HG03457 (cell line): Measurements from ENCODE around the gene TCAF1.
"Not testable (repeated sequence)": the region's sequence is repeated elsewhere in the genome, so short reads cannot be mapped to it uniquely, and the experiment has no call there.

Experiments used
- ATAC-seq: cut with Tn5 transposase; IDR thresholded peaks from one replicate; pipeline ENCODE4 v1.9.1; 2021; ENCODE audit warnings: moderate number of reproducible peaks; ENCODE audit not compliant: unreplicated experiment

TCAF1 gene

DNA sequence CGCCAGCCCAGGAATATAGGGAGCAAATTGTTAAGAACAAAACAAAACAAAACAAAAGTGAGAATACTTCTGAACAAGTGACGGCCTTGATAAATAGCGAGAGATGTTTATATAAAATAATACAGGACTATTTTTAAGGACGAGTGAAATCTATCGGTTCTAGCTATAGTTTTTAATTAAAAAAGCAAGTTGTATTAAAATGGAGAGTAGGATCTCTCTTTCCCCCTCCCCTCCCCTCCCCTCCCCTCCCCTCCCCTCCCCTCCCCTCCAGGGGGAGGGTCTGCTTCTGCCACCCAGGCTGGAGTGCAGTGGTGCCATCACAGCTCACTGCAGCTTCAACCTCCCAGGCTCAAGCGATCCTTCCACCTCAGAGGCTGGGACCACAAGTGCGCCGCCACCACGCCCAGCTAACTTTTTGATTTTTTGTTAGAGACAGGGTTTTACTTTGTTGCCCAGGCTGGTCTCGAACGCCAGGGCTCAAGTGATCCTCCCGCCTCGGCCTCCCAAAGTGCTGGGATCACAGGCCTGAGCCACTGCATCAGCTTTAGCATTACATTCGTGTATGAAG is 440 bp upstream of the TCAF1 start:
- no peak for ATAC-seq

DNA sequence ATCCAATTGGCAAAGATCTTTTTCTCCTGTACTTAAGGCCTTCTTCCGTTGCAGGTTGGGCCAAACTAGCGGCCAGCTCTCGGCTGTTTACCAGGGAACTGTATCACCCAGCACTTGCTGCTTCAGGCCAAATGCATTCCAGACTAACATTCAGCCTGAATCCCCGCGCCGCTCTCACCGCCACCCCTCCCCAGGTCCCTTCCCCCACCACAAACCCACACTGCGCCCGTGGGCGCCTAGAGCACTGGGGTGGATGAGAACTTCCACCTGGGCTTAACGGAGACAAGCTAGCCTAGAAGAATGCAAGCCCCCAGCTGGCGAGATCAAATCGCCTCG is 676 bp downstream of the TCAF1 start:
- ATAC-seq, result peak; percentile 13

DNA sequence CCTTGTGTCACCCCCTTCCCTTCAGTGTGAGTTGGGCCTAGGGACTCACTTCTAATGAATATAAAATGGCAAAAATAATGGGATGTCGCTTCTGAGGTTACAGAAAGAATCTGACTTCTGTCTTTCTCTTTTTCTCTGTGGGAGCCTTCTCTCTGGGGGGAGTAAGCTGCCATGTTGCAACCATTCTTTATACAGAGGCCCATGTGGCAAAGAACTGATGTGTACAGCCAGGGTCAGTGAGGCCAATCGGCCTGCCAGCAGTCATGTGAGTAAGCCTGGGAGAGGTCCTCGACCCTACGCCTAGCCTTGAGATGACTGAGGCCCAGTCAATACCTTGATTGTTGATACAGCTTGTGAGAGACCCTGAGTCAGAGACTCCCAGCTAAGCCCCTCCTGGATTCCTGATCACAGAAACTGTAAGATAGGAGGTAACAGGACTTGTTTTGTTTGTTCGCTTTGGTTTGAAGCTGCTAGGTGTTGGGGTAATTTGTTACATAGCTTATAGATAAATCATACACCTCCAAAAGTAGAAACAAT is 1.7 kb downstream of the TCAF1 start:
- ATAC-seq, result no peak

DNA sequence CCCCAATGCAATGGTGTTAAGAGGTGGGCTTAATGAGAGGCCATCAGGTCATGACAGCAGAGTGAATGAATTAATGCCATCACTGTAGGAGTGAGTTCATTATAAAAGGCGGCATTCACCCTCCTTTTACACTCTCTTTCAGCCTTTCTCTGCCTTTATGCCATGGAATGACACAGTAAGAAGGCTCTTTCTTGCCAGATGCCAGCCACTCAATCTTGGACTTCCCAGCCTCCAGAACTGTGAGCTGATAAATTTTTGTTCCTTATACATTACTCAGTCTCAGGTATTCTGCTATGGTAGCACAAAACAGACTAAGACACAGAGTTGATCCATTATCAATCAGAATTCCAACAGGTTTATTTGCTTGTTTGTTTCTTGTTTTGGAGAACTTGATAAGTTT is 3.2 kb downstream of the TCAF1 start:
- ATAC-seq, result no peak

DNA sequence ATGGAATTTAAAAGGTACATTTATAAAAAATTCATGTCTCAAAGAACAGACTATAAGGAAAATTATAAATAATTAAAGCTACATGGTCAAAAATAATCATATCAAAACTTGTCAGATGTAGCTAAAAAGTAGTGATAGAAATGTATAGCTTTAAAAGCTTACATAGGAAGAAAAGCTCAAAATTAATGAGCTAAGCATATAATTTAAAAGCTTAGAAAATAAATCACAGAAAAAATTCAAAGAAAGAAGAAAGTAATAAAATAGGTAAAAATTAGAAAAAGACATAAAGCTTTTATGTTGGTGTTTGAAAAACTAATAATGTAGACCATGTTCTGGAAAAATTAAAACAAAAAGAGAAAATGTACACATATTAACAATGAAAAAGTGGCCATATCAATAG is 5.3 kb downstream of the TCAF1 start:
- ATAC-seq, result no peak

DNA sequence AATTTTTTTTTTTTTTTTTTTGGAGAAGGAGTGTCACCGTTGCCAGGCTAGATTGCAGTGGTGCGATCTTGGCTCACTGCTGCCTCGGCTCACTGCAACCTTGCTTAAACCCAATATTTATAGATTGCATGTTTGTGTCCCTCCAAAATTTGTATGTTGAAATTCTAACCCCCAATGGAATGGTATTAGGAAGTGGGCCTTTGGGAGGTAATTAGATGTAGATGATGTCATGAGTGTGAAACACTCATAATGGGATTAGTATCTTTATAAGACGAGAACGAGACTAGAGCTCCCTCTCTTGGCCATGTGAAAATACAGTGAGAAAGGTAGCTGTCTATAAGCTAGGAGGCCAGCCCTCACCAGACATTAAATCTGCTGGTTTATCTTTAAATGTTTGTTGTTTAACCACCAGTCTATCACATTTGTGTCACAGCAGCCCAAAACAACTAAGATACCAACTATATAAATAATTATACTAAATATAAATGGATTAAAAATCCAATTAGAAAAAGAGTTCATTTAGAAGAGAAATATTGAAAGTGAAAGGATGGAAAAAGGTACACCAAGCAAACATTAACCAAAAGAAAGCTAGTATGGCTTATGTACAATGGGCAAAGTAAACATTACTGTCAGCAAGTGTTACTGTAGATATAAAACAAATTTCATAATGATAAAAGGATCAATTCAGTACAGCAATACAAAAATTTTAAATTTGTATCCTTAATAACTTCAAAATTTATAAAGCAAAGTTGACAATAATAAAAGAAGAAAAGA is 9.3 kb downstream of the TCAF1 start:
- peak; percentile 98 for ATAC-seq

DNA sequence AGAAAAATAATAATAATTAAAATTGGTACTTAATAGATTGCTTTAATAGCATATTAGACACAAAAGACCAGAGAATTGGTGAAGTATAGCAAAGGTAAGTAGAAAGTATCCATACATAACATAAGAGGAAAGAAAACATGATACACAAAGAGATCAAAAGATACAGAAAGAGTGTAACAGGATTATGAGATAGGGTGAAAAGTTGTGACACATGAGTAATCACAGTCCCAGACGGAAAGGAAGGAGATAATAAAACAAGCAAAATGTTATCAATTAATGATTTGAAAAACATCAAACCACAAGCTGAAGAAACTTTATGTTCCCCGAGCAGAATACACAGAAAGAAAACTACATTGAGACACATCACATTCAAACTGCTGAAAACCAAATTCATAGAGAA is 10.5 kb downstream of the TCAF1 start:
- no peak for ATAC-seq

DNA sequence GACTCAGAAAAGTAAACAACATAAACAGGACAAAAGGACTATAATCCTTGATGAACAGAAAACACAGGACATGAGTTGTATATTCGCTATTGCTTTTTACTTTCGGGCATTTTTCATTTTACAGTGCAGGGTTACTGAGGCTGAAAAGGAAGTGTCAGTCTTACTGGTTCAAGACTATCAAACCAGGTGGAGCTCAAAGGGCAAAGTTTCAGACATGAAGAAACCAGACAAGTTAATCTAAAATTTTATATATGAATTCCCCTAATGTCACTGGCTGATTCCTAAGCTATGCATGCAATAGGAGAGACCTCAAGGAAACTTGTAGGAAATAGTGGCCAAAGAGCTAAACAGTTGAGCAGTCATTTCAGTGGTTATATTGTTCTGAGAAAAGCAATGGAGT is 11.4 kb downstream of the TCAF1 start:
- ATAC-seq, result no peak

DNA sequence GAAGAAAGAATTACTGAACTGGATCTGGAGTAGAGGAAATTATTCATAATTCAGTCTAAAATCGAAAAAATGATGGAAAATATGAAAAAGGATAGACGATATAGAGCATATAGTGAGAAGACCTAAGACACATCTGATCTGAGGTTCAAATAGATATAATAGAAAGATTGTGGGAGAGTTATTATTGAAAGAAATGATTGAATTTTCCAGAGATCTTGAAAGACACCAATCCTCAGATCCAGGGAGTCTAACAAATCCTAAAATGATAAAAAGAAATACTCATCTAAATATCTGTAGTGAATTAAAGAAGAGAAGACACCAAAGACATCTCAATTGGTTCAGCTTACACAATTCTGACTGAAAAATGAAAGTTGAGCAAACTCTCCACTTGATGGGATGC is 12.9 kb downstream of the TCAF1 start:
- ATAC-seq, result no peak

DNA sequence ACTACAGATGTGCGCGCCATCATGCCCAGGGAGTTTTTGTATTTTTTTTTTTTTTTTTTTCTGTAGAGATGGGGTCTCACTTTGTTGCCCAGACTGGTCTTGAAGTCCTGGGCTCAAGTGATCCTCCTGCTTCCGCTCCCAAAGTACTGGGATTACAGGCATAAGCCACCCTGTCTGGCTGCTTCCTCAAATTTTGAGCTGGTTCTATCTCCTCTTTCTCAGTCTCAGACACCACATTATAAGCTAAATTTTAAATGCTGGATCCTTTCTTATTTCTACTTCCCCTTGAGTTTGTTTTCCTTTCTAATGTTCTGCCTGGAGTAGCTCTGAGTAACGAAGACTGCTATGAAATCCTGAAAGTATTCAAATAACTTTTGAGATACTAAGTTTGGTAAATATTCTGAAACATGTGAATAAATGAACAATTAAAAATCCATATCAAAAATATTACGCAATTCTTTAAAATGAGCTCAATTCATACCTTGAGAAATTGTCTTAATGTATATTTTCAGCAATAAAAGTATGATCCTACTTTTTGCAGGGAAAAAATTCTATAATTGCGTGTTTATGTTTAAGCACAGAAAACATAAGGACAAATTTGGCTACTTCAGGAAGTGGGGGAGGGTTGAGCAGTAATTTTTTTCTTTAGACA is 15.0 kb downstream of the TCAF1 start:
- no peak for ATAC-seq

DNA sequence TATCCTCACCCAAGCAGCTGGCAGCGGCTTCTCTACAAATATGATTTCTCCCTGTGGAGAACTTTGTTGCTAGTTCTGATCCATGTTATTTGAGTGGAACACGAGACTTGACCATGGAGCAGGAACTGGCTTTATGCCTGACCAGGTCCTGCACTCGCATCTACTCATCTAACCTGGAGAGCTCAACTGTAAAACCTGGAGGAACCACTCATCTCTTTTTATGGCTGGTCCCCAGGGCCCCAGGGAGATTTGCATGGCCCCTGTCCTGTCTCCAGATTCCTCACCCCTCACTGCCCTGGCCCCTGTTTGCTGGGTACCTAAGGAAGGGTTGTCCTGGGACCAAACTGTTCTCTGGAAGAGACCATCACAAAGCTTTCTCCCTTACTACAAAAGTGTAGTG is 16.0 kb downstream of the TCAF1 start:
- ATAC-seq, result no peak

DNA sequence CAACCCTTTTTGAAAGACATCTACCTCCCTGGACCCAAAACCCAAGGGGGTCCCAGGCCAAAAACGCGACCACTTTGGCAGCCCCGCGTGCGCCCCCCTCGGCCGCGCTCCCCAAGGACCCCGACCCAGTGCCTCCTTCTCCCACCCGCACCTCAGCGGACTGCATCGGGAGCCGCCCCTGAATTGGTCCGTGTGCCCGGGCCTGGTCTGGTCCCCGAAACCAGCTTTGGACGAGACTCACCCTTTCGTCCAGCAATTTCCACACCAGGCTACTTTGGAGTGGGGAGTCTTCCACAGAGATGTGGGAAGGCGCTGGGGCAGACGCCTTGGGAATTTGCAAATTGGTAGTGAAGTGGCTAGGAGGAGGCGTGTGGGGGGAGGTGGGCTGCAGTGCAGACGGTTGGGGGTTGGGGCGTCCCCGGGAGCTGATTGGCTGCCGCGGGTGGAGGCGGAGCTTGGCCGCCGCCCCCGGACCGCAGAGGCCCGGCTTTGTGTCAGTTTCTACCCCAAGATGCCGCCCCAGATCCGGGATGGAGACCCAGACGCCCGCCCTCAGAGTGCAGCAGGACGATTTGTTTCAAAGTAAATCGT is 16.9 kb downstream of the TCAF1 start:
- peak; percentile 85 for ATAC-seq

DNA sequence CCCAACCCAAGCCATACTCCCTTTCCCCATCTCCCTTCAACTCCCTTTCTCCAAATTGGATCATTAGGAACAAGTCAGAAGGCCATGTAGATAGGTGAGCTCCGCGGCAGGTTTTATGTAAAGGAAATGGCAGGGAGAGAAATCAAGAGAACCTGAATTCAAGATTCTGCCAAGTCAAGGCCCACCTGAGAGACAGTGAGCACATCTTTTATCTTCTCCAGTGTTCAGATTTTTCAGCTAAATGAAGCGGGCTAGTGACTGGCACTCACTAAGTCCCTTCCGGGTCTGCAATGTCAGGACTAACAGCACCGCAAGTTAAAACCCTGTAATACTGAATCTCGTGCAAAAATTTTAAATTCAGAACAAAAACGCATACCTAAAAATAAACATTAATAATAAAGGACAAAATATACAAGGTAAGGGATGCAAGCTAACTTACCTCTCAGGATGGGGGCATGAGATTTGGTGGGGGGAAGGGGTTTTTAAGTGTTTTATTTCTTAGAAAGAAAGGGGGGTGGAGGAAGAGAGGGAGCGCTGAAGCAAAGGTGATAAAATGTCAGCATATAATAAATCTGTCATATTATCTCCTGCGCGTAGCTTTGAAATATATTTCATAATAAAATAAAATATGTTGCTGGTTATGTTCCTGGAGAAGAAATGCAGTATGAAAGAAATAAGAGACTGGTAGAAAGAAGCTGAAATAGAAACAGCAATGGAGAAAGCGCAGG is 17.6 kb downstream of the TCAF1 start:
- no peak for ATAC-seq

DNA sequence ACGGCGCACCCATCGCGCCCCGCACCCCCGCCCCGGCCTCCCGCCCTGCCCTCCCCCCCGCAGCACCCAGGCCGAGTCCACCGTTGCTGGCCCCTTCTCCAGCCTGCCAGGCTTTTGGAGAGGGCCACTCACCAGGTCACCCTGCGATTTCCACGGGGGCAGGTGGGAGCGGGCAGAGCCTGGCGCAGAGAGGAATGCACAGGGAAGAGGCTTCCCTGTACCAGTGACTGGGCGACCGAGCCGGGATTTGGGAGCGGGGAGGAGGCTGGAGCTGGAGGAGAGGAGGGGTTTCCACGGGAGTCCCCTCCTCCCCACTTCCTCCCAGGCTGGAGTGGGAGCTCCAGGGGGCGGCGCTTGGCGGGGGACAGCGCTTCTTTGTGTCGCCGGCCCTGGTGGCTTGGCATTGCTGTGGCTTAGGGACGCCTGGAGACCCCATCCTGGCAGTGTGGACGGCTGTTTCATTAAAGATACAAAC is 19.3 kb downstream of the TCAF1 start:
- ATAC-seq, result no peak

DNA sequence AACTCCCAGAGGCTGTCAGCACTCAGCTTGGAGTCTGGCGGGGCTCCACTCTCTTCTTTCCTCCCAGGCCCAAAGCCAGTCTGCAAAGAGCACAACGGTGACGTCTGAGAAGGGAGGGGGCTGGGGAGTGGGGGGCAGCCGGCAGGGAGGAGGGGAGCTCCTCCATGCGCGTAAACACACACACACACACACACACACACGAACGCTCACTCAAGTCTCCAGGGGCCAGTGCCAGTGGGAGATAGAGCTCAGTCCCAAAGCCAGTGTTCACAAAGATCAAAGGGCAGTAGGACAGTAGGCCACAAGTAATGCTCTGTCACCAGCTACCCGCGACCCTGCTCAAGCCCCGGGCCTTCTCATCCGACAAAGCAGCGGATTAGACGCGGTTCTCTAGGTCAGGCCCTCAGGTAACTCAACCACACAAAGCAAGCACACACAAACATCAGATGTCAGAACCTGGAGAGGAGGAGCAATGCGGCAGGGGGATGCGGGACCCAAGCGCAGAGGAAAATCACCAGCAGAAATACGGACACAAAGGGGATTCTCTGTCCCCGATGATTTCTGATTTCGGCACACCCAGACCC is 19.9 kb downstream of the TCAF1 start:
- no peak for ATAC-seq

DNA sequence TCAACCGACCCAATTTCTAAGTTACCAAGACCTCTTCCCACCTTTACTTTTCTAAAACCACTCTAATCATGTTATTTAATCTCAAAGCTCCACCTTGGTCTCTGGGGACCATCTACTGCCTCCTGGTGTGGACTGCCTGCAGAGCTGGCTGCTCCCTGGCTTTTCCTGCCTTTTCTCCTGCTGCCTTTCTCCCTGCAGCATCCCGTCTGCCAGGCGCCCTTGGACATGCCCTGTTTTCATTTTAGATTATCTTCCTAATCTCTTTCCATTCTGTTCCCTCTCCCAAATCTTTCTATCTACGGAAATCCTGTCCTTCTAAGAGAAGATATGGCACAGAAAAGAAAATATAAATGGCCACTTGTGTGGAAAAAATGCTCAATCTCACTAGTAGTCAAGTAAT is 23.1 kb downstream of the TCAF1 start:
- no peak for ATAC-seq

DNA sequence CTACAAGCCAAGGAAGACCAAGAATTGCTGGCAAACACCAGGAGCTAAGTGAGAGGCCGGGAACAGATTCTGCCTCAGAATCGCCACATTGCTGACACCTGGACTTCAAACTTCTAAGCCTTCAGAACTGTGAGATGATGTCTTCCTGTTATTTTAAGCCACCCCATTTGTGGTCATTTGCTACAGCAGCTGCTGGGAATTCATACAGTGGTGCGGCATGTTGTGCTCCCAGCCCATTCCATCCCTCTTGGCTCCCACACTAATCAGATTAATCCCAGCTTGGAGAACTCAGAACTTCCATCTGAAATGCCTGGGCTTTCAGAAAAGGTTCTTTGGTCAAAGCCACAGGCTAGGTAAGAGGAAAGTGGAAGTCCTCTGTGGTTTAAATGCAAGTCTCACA is 24.9 kb downstream of the TCAF1 start:
- ATAC-seq, result no peak

DNA sequence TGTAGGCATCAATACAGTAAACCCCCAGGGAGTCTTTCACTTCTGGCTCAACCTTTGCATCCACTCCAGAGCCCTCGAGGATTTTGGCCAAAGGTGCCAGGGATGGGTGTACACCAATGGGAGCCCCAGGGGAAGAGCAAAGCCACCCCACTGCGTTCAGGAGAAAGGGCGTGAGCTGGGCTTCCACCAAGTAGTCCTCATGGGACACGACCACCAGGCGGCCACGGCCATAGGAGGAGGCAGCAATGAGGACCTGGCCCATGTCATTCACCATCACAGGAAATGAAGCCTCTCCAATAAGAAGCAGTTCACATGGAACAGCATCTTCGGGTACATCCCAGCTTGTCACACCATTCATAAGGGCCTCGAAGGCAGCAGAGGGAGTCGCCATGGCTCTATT is 25.8 kb downstream of the TCAF1 start:
- no peak for ATAC-seq

DNA sequence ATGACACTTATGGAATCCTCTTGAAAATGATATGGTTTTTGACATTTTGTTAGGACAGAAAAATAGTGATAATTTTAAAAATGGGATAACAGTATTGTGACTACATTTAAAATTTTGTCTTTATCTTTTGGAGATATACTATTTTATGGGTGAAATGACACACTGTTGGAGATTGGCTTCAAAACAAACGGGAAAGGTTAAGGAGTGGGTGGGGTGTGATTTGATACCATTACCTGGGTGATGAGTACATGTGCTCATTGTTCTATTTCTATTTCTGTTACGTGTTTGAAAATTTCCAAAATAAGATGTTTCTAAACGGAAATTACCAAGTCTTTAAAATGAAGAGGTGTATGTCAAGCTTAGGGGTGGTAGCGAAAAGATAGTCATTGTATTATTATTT is 28.7 kb downstream of the TCAF1 start:
- not testable (repeated sequence) for ATAC-seq

DNA sequence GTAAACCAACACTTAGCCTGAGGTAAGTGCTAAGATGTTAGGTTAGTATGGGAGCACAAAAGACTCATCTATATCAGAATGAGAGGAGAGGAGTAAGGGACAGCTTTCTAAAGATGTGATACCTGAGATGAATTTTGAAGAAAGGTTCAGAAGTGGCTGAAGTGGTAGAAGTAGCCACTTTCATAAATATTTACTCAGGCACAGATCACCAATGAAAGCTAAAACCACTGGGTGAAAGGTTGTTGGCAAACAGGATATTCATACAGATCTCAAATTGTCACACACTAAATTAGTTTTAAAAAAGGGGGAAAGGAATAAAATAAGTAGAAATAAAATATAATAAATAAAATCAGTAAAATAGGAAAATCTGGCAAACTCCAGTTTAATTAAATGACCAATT is 30.4 kb downstream of the TCAF1 start:
- ATAC-seq, result not testable (repeated sequence)

DNA sequence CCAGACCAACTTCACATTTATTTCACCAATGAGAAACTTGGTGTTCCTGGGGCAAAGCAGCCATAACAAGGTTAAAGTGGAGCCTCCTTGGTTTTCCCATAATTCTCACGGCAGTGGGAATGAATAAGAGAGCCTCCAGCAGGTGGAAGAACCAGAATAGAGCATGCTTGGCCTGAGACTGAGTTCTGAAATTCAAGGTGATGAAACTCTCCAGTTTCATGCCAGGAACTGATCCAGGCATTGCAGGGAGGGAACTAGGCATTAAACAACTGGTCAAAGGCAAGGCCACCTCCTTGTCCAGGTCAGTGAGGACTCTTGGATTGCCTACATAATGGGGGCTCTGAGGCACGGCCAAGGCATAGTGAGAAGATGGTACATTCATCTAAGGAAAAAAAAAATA is 44.0 kb downstream of the TCAF1 start:
- not testable (repeated sequence) for ATAC-seq
